Epithelial cell of proximal tubule (primary cell): ENCODE results near the gene CBX7. TPM values are rescaled to one million over a fixed set of nuclear protein-coding genes. Genes with fewer than 3 reads are reported as not detected.
"Not testable (repeated sequence)": the region's sequence is repeated elsewhere in the genome, so short reads cannot be mapped to it uniquely, and the experiment has no call there.

Source experiments
- DNase-seq: peaks from one replicate; pipeline ENCODE4 v3.0.0-alpha.2; 2011; ENCODE audit warnings: low read depth
- H3K4me3 ChIP-seq: 2 replicates; pipeline ENCODE4 v1.5.1; 2011; ENCODE audit warnings: low read depth, mild to moderate bottlenecking, low read length
- total RNA-seq: library from RNA; depleted of rRNA; stranded (reverse); fragments of >200 nt; gene quantifications from 2 replicates; pipeline ENCODE4 v1.2.3, GENCODE V29; 2015
- TF ChIP-seq, protein P1 (sequence below): conservative IDR thresholded peaks from 2 replicates; pipeline ENCODE4 v1.5.1; 2012; ENCODE audit warnings: low read depth, mild to moderate bottlenecking, low read length

CBX7 gene
- total RNA-seq, 1 donor from 2014 or later = 5.8 TPM

DNA sequence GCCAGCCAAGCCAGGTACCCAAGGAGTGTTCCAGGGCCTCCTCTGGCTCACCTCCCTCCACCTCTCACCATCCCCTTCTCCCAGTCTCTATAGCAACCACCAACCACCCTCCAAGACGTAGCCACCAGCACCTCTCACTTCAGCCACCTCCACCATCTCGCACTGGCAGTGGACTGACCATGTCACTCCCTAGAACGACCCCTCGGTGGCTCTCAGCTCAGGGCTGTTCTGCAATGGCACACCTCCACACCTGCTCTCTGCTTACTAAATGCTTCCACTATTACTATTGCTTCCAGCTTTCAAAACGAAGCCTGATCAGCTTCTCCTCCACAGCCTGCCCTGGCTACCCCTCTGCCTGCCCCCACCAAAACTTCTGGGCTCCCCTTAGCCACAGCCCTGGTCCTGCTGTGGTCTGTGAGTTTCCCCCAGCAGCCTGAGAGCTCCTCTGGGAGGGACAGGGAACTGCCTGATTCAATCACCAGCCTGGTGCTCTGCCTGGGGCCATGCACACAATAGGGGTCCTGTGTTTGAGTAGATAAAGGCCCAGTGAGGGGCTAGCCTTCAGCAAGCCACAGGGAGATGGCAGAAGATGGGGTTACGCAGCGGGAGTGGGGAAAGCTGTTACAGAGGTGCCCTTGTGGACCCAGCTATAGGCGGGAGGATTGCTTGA lies 17.5 kb upstream of the CBX7 start:
- H3K4me3 ChIP-seq = no peak overlapping the region
- DNase-seq = no peak
- TF ChIP-seq, protein P1, sequence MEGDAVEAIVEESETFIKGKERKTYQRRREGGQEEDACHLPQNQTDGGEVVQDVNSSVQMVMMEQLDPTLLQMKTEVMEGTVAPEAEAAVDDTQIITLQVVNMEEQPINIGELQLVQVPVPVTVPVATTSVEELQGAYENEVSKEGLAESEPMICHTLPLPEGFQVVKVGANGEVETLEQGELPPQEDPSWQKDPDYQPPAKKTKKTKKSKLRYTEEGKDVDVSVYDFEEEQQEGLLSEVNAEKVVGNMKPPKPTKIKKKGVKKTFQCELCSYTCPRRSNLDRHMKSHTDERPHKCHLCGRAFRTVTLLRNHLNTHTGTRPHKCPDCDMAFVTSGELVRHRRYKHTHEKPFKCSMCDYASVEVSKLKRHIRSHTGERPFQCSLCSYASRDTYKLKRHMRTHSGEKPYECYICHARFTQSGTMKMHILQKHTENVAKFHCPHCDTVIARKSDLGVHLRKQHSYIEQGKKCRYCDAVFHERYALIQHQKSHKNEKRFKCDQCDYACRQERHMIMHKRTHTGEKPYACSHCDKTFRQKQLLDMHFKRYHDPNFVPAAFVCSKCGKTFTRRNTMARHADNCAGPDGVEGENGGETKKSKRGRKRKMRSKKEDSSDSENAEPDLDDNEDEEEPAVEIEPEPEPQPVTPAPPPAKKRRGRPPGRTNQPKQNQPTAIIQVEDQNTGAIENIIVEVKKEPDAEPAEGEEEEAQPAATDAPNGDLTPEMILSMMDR = no peak

DNA sequence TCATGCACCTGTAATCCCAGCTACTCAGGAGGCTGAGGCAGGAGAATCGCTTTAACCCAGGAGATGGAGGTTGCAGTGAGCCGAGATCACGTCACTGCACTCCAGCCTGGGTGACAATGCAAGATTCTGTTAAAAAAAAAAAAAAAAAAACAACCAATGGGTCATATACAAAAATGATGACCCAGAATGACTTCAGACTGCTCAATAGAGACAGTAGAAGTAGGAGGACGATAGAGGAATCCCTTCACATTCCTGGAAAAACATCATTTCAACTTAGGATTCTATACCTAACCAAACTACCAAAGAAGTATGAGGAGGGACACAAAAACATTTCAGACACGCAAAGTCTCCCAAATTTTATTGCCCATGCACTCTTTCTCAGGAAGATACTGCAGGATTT lies 14.1 kb upstream of the CBX7 start:
- TF ChIP-seq, protein P1 = no peak
- no peak overlapping the region for H3K4me3 ChIP-seq
- DNase-seq = no peak

DNA sequence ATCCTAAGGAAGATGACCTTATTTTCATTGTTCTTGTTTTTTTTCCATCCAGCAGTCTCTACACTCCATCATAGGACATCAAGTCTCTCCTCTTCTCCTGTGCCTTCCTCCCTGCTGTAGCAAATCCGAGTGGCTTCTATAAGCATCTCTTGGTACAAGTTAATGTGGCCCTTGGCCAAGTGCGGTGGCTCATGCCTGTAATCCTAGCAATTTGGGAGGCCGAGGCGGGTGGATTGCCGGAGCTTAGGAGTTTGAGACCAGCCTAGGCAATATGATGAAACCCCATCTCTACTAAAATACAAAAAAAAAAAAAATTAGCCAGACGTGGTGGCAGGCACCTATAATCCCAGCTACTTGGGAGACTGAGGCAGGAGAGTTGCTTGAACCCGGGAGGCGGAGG lies 3.6 kb upstream of the CBX7 start:
- not testable (repeated sequence) for DNase-seq, H3K4me3 ChIP-seq

DNA sequence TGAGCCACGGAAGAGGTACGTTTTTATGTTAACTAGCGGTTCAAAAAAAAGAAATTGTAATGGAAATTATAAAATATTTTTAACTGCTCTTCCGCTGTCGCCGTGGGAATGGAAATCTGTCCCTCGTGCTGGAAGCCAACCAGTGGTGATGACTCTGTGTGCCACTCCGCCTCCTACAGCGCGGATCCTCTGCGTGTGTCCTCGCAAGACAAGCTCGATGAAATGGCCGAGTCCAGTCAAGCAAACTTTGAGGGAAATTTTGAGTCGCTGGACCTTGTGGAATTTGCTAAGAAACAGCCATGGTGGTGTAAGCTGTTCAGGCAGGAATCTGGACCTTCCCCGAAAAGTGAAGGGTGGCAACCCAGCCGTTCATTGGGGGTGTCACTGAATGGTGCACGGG lies 2.9 kb upstream of the CBX7 start:
- no peak for DNase-seq
- H3K4me3 ChIP-seq = no peak overlapping the region
- TF ChIP-seq, protein P1 = no peak

DNA sequence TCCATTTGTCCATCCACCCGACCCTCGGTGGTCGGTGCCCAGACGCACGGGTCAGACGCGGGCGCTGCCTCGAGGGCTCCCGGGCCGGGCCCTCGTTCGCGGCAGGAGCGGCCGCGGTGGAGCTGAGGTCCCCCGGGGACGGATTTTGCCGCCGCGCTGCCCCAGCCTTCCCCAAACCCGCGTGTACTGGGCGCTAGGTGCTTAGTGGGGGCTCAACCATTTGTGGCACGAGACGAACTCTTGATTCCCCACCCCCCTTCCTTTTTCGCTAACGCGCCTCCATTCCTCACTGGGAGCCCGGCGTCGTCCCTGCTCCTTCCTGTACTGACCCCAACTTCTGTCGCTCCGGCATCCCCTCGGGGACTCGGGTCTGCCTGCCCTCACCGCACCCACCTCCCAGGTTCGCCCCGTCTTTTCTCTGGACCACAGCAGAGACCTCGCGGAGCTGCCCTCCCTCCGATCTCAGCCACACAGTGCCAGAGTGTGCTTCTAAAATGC lies 789 bp upstream of the CBX7 start:
- DNase-seq = no peak
- H3K4me3 ChIP-seq = peak overlapping the region; percentile 59
- TF ChIP-seq, protein P1 = no peak

DNA sequence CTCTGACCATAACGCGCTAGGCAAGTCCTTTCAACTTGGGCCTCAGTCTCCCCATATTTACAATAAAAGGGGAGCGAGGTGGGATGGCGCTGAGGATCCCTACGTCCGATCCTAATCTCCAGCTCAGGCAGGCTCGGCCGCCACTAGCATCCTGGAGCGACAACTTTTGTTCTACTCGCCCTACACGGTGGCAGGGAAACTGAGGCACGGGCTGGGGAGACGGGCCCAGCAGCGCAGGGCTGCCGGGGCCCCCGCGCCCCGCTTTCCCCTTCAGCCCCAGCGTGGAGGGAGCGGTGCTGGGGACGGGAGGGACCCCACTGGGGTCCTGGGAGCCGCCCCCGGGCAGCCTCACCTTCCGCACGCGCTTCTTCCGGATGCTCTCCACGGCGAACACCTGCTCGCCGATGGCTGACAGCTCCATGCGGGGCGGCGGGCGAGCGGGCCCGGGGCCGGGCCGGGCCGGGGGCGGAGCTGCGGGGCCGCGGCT lies 413 bp downstream of the CBX7 start:
- TF ChIP-seq, protein P1 = no peak
- DNase-seq = no peak
- H3K4me3 ChIP-seq = peak overlapping the region; percentile 68

DNA sequence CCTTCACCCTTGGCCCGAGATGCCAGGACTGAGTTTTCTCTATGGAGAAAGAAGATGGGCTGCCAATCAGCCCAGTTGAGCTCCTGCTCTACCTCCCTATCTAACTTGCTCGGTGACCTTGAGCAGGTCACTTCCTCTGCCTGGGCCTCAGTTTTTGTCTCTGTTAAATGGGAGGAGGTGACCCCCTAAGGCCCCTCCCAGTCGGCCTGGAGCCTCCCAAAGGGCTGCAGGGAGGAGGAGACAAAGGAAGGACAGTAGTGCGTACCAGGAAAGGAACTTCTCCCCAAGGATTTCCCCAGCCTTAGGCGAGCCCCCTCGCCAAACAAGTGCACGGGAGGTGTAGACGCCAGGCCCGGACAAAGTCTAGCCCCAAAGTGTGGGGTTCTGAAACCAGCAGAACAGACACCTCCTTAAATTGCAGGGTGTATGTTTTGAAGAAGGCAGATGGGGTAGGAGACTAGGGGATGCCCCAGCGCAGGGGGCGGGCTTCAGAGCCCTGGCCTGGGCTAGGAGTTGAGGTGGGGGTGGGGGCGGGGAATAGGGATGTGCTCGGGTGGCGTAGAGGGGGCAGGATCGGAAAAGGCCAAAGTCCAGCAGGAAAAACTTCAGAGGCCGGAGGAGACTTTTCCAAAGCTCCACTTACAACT lies 1.0 kb downstream of the CBX7 start:
- peak overlapping the region; percentile 68 for H3K4me3 ChIP-seq
- TF ChIP-seq, protein P1 = no peak

More for the DNA sequence above, 1.0 kb downstream of the CBX7 start:
- no peak for DNase-seq
